Pons (tissue), 1 donor: ENCODE results near the gene ENDOG.
"Not testable (repeated sequence)": the region's sequence is repeated elsewhere in the genome, so short reads cannot be mapped to it uniquely, and the experiment has no call there.

ENCODE experiments used
- DNase-seq: peaks from one replicate; pipeline ENCODE4 v3.0.0-alpha.2; 2016; ENCODE audit warnings: low spot score

ENDOG gene

GRCh38 chr9:128828719-128829452 is 10.6 kb downstream of the ENDOG start:
- no peak for DNase-seq

GRCh38 chr9:128829477-128830251 is 11.4 kb downstream of the ENDOG start, which contains the start of gene SPOUT1:
Gene SPOUT1, minus strand, starts transcription at chr9:128829794. Its CDS starts 14 bp downstream, at chr9:128829780.
- DNase-seq: peak; percentile 95

- DNase-seq: no peak
Observed at GRCh38 chr9:128833696-128834095, 15.4 kb downstream of the ENDOG start.

GRCh38 chr9:128835246-128836210 is 17.2 kb downstream of the ENDOG start:
- no peak for DNase-seq

- no peak for DNase-seq
Observed at GRCh38 chr9:128836509-128837145, 18.3 kb downstream of the ENDOG start.

GRCh38 chr9:128838338-128838737 is 20.0 kb downstream of the ENDOG start:
- no peak for DNase-seq

- no peak for DNase-seq
Observed at GRCh38 chr9:128840524-128840923, 22.2 kb downstream of the ENDOG start.

- no peak for DNase-seq
Observed at GRCh38 chr9:128841694-128842492, 23.6 kb downstream of the ENDOG start.

- DNase-seq: not testable (repeated sequence)
Observed at GRCh38 chr9:128843171-128843570, 24.9 kb downstream of the ENDOG start.

GRCh38 chr9:128845186-128845931 is 27.1 kb downstream of the ENDOG start:
- no peak for DNase-seq

GRCh38 chr9:128846680-128847030 is 28.4 kb downstream of the ENDOG start:
- DNase-seq: no peak

GRCh38 chr9:128847803-128848202 is 29.5 kb downstream of the ENDOG start:
- no peak for DNase-seq

GRCh38 chr9:128851024-128851423 is 32.7 kb downstream of the ENDOG start:
- not testable (repeated sequence) for DNase-seq

GRCh38 chr9:128851779-128852600 is 33.7 kb downstream of the ENDOG start:
- DNase-seq: peak; percentile 66

GRCh38 chr9:128852646-128853045 is 34.3 kb downstream of the ENDOG start:
- DNase-seq: not testable (repeated sequence)

GRCh38 chr9:128854454-128854853 is 36.2 kb downstream of the ENDOG start:
- DNase-seq: not testable (repeated sequence)

- not testable (repeated sequence) for DNase-seq
Observed at GRCh38 chr9:128858476-128858875, 40.2 kb downstream of the ENDOG start.

GRCh38 chr9:128860937-128861336 is 42.6 kb downstream of the ENDOG start:
- DNase-seq: peak; percentile 76

GRCh38 chr9:128861501-128861900 is 43.2 kb downstream of the ENDOG start:
- no peak for DNase-seq
